Measurements from ENCODE around the gene IRF9. TPM values are rescaled to one million over a fixed set of nuclear protein-coding genes. Genes with fewer than 3 reads are reported as not detected.
A peak's percentile ranks its signal among the peaks of the same experiment; 100 is the strongest.

Gene IRF9
- total RNA-seq, 1 experiment from 2014 or later: 15.6 TPM

DNA sequence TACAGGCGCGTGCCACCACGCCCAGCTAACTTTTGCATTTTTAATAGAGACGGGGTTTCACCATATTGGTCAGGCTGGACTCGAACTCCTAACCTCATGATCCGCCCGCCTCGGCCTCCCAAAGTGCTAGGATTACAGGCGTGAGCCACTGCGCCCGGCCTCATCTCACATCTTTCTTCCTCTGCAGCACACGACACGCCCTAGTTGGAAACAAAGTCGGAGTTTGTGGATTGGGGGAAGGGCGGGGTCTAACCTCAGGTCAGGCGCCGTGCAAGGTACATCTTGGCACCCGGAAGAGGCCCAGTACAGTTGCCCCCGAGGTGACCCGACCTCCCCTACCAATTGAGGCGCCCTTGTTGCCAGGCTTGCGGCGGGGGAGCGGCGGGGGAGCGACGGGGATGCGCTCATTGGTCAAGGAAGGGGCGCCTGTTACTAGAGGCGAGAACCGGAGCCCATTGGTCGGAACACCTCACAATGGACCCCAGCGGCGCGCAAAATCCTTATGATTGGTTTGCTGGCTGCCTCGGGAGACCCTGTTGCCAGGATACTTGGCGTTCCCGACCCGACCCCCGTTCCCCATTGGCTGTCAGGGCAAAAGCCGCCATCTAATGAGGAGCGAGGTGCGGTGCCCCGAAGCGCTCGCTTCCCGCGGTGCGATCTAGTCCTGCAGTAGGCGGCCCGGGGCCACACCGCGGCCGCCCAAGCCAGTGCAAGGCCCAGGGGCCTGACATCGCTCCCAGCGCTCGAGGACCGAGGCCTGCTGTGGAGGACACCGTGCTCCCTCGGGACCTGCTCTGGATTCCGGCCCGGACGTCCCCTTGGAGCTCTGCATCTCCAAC is 10.6 kb downstream of the IRF9 start, which contains the start of gene REC8 (continued):
- TF ChIP-seq, protein P1, sequence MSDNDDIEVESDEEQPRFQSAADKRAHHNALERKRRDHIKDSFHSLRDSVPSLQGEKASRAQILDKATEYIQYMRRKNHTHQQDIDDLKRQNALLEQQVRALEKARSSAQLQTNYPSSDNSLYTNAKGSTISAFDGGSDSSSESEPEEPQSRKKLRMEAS (CRISPR knock-in tag; IDR thresholded peaks at IDR 0.05): peak; percentile 85; the same call in 1 of the 2 replicates
- TF ChIP-seq NR3C1 (CRISPR knock-in tag; conservative IDR thresholded peaks at IDR 0.05; ENCODE audit: low read depth) (no peak), PRRX2 (CRISPR knock-in tag; IDR thresholded peaks at IDR 0.05) (no peak), TEAD4 (CRISPR knock-in tag; IDR thresholded peaks at IDR 0.05) (no peak), RELA (CRISPR knock-in tag; IDR thresholded peaks at IDR 0.05; ENCODE audit: borderline replicate concordance) (no peak), EMX1 (CRISPR knock-in tag; IDR thresholded peaks at IDR 0.05) (no peak), KAT7 (CRISPR knock-in tag; IDR thresholded peaks at IDR 0.05; ENCODE audit: borderline replicate concordance) (no peak), SP1 (CRISPR knock-in tag; conservative IDR thresholded peaks at IDR 0.05) (peak; percentile 69), FOXK1 (CRISPR knock-in tag; IDR thresholded peaks at IDR 0.05) (peak; percentile 66), FOXJ3 (CRISPR knock-in tag; IDR thresholded peaks at IDR 0.05; ENCODE audit: borderline replicate concordance) (no peak), ETV6 (CRISPR knock-in tag; IDR thresholded peaks at IDR 0.05) (no peak), SMAD4 (CRISPR knock-in tag; IDR thresholded peaks at IDR 0.05) (no peak), JAZF1 (CRISPR knock-in tag; IDR thresholded peaks at IDR 0.05) (no peak)
- TF ChIP-seq, protein P2, sequence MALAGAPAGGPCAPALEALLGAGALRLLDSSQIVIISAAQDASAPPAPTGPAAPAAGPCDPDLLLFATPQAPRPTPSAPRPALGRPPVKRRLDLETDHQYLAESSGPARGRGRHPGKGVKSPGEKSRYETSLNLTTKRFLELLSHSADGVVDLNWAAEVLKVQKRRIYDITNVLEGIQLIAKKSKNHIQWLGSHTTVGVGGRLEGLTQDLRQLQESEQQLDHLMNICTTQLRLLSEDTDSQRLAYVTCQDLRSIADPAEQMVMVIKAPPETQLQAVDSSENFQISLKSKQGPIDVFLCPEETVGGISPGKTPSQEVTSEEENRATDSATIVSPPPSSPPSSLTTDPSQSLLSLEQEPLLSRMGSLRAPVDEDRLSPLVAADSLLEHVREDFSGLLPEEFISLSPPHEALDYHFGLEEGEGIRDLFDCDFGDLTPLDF (CRISPR knock-in tag; IDR thresholded peaks at IDR 0.05): 0 out of 2 replicates have a peak, but pooled peaks have one; percentile 51
- TF ChIP-seq, protein P3, sequence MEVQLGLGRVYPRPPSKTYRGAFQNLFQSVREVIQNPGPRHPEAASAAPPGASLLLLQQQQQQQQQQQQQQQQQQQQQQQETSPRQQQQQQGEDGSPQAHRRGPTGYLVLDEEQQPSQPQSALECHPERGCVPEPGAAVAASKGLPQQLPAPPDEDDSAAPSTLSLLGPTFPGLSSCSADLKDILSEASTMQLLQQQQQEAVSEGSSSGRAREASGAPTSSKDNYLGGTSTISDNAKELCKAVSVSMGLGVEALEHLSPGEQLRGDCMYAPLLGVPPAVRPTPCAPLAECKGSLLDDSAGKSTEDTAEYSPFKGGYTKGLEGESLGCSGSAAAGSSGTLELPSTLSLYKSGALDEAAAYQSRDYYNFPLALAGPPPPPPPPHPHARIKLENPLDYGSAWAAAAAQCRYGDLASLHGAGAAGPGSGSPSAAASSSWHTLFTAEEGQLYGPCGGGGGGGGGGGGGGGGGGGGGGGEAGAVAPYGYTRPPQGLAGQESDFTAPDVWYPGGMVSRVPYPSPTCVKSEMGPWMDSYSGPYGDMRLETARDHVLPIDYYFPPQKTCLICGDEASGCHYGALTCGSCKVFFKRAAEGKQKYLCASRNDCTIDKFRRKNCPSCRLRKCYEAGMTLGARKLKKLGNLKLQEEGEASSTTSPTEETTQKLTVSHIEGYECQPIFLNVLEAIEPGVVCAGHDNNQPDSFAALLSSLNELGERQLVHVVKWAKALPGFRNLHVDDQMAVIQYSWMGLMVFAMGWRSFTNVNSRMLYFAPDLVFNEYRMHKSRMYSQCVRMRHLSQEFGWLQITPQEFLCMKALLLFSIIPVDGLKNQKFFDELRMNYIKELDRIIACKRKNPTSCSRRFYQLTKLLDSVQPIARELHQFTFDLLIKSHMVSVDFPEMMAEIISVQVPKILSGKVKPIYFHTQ (CRISPR knock-in tag; IDR thresholded peaks at IDR 0.05): no peak

DNA sequence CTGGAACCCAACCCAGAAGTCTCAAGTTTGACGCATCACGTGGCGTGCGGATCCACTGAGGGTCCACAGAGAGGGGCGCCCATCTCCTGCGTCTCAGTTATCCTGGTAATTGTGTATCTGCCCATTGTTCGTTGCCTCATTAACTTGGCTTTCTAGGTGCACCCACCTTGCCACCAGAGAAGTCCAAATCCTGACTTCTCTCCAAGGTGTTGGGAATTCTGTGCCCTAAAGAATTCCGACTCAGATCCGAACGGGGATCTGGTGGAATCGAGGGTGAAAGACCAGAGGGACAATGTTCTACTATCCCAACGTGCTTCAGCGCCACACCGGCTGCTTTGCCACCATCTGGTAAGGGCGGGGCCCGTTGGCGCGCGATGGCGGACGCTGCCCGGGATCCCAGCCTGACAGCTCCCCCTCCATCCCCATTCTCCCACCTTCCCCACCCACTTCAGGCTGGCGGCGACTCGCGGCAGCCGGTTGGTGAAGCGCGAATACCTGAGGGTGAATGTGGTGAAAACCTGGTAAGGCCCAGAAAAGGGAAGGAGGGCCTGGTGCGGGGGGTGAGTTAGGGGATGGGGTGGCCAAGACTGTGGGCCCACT is 11.3 kb downstream of the IRF9 start:
- H3K27ac Mint-ChIP-seq: peak overlapping the region; percentile 74
- DNase-seq (ENCODE audit: low spot score): peak; percentile 19

More for the DNA sequence above, 11.3 kb downstream of the IRF9 start:
- ATAC-seq: no peak
- Mint-ChIP-seq H3K36me3 (peaks cover 3% of the 10 kb centered on the region; the same call in 1 of the 2 replicates), H3K27me3 (ENCODE audit: low read depth) (no peaks in the 10 kb centered on the region; the same call in none of the 2 replicates), H3K4me1 (peaks cover 9% of the 10 kb centered on the region), H3K9me3 (no peaks in the 10 kb centered on the region), H3K4me3 (peak overlapping the region; percentile 79)
- CTCF ChIA-PET: interaction anchor here (0.7 to 3.1 kb wide), 6 partner anchors 11 to 114 kb away, joined by 3 to 16 read pairs (median 3); partner anchors contain the start of genes IPO4, IRF9 and TINF2
- TF ChIP-seq, protein P1 (CRISPR knock-in tag; IDR thresholded peaks at IDR 0.05): peak; percentile 63; the same call in 1 of the 2 replicates
- TF ChIP-seq FOXJ3 (CRISPR knock-in tag; IDR thresholded peaks at IDR 0.05; ENCODE audit: borderline replicate concordance) (no peak), TEAD1 (CRISPR knock-in tag; IDR thresholded peaks at IDR 0.05) (0 out of 2 replicates have a peak, but pooled peaks have one; percentile 17)
- TF ChIP-seq, protein P4, sequence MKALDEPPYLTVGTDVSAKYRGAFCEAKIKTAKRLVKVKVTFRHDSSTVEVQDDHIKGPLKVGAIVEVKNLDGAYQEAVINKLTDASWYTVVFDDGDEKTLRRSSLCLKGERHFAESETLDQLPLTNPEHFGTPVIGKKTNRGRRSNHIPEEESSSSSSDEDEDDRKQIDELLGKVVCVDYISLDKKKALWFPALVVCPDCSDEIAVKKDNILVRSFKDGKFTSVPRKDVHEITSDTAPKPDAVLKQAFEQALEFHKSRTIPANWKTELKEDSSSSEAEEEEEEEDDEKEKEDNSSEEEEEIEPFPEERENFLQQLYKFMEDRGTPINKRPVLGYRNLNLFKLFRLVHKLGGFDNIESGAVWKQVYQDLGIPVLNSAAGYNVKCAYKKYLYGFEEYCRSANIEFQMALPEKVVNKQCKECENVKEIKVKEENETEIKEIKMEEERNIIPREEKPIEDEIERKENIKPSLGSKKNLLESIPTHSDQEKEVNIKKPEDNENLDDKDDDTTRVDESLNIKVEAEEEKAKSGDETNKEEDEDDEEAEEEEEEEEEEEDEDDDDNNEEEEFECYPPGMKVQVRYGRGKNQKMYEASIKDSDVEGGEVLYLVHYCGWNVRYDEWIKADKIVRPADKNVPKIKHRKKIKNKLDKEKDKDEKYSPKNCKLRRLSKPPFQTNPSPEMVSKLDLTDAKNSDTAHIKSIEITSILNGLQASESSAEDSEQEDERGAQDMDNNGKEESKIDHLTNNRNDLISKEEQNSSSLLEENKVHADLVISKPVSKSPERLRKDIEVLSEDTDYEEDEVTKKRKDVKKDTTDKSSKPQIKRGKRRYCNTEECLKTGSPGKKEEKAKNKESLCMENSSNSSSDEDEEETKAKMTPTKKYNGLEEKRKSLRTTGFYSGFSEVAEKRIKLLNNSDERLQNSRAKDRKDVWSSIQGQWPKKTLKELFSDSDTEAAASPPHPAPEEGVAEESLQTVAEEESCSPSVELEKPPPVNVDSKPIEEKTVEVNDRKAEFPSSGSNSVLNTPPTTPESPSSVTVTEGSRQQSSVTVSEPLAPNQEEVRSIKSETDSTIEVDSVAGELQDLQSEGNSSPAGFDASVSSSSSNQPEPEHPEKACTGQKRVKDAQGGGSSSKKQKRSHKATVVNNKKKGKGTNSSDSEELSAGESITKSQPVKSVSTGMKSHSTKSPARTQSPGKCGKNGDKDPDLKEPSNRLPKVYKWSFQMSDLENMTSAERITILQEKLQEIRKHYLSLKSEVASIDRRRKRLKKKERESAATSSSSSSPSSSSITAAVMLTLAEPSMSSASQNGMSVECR (CRISPR knock-in tag; IDR thresholded peaks at IDR 0.05; ENCODE audit: borderline replicate concordance): 0 out of 2 replicates have a peak, but pooled peaks have one; percentile 7
- TF ChIP-seq, protein P5, sequence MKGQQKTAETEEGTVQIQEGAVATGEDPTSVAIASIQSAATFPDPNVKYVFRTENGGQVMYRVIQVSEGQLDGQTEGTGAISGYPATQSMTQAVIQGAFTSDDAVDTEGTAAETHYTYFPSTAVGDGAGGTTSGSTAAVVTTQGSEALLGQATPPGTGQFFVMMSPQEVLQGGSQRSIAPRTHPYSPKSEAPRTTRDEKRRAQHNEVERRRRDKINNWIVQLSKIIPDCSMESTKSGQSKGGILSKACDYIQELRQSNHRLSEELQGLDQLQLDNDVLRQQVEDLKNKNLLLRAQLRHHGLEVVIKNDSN (CRISPR knock-in tag; IDR thresholded peaks at IDR 0.05): peak; percentile 77
- TF ChIP-seq, protein P6, sequence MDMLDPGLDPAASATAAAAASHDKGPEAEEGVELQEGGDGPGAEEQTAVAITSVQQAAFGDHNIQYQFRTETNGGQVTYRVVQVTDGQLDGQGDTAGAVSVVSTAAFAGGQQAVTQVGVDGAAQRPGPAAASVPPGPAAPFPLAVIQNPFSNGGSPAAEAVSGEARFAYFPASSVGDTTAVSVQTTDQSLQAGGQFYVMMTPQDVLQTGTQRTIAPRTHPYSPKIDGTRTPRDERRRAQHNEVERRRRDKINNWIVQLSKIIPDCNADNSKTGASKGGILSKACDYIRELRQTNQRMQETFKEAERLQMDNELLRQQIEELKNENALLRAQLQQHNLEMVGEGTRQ (CRISPR knock-in tag; IDR thresholded peaks at IDR 0.05): peak; percentile 69
- POLR2A ChIA-PET: interaction anchor here (1.2 to 1.5 kb wide), 3 partner anchors 11 to 25 kb away, joined by 4 to 6 read pairs (median 4); partner anchors contain the start of genes IRF9, RNF31 and TM9SF1

All from WTC11 (cell line).